Naive thymus-derived CD4-positive, alpha-beta T cell (primary cell): ENCODE results near the gene CAMLG. TPM values are rescaled to one million over a fixed set of nuclear protein-coding genes. Genes with fewer than 3 reads are reported as not detected.
A peak's percentile ranks its signal among the peaks of the same experiment; 100 is the strongest.
"Not testable (repeated sequence)": the region's sequence is repeated elsewhere in the genome, so short reads cannot be mapped to it uniquely, and the experiment has no call there.

Source experiments
- ATAC-seq: fragments of 150-1000 bp; cut with Tn5 transposase; 2 replicates; pipeline ENCODE4 v1.10.0; 2021; ENCODE audit warnings: mild to moderate bottlenecking, moderate library complexity
- CTCF ChIA-PET: fragments of 350-600 bp; sonication (Branson Sonifier 250); formaldehyde crosslinking; loops from one replicate; lab custom pipeline; 2021; ENCODE audit warnings: antibody characterized with exemption; lab: Charles Lee
- POLR2A ChIA-PET: fragments of 350-600 bp; sonication (Branson Sonifier 250); formaldehyde crosslinking; loops from one replicate; lab custom pipeline; 2021; ENCODE audit warnings: antibody characterized with exemption, inconsistent platforms; lab: Charles Lee
- DNase-seq, 9 donors: peaks; one replicate each; pipeline versions ENCODE4 v3.0.0 to v3.0.0-alpha.2; 2020 to 2022; ENCODE audit warnings: mixed read lengths in 1 of 9
- H3K27ac ChIP-seq: one replicate; pipeline ENCODE4 v1.7.0; 2013; ENCODE audit warnings: mild to moderate bottlenecking, low read depth, low read length, moderate library complexity
- H3K27me3 ChIP-seq, 2 donors: one replicate each; pipeline ENCODE4 v1.7.0; 2013; ENCODE audit warnings: low read length in 2 of 2, mild to moderate bottlenecking in 2 of 2, moderate library complexity in 2 of 2; ENCODE audit not compliant: control insufficient read depth in 2 of 2, insufficient read depth in 2 of 2
- H3K36me3 ChIP-seq, 3 experiments: 1 replicate in 2 of 3; 2 replicates in 1 of 3; pipeline ENCODE4 v1.7.0; 2013; ENCODE audit warnings: low read length in 3 of 3, mild to moderate bottlenecking in 3 of 3, moderate library complexity in 1 of 3; ENCODE audit not compliant: insufficient read depth in 3 of 3, control insufficient read depth in 2 of 3
- H3K4me1 ChIP-seq, 2 donors: one replicate each; pipeline ENCODE4 v1.7.0; 2013; ENCODE audit warnings: low read length in 2 of 2, mild to moderate bottlenecking in 2 of 2, moderate library complexity in 1 of 2; ENCODE audit not compliant: control insufficient read depth in 2 of 2, insufficient read depth in 2 of 2
- H3K4me3 ChIP-seq: 2 replicates; pipeline ENCODE4 v1.7.0; 2013; ENCODE audit warnings: mild to moderate bottlenecking, low read length
- H3K9me3 ChIP-seq, 3 experiments: 1 replicate in 2 of 3; 2 replicates in 1 of 3; pipeline ENCODE4 v1.7.0; 2013; ENCODE audit warnings: low read length in 3 of 3; ENCODE audit not compliant: control insufficient read depth in 2 of 3
- H3K27ac Mint-ChIP-seq, 9 donors: one replicate each; pipeline ENCODE4 v1.8.0; 2020 to 2022; ENCODE audit warnings: mixed read lengths in 9 of 9, mild to moderate bottlenecking in 8 of 9, moderate library complexity in 5 of 9, inconsistent platforms in 2 of 9
- H3K27me3 Mint-ChIP-seq, 5 donors: one replicate each; pipeline ENCODE4 v1.8.0; 2021 to 2022; ENCODE audit warnings: mixed read lengths in 5 of 5, mild to moderate bottlenecking in 1 of 5
- H3K36me3 Mint-ChIP-seq, 5 donors: one replicate each; pipeline ENCODE4 v1.8.0; 2020 to 2022; ENCODE audit warnings: mixed read lengths in 5 of 5, mild to moderate bottlenecking in 3 of 5, inconsistent platforms in 1 of 5
- H3K4me1 Mint-ChIP-seq, 7 donors: one replicate each; pipeline ENCODE4 v1.8.0; 2020 to 2022; ENCODE audit warnings: mixed read lengths in 7 of 7, mild to moderate bottlenecking in 3 of 7, inconsistent platforms in 1 of 7
- H3K4me3 Mint-ChIP-seq, 10 donors: one replicate each; pipeline ENCODE4 v1.8.0; 2020 to 2022; ENCODE audit warnings: mild to moderate bottlenecking in 10 of 10, mixed read lengths in 10 of 10, moderate library complexity in 6 of 10, inconsistent platforms in 2 of 10
- H3K9me3 Mint-ChIP-seq, 11 donors: one replicate each; pipeline ENCODE4 v1.8.0; 2020 to 2022; ENCODE audit warnings: mixed read lengths in 11 of 11, mild to moderate bottlenecking in 4 of 11, inconsistent platforms in 1 of 11, moderate library complexity in 1 of 11
- intact Hi-C, 2 donors: fragments of 100-400 bp; cut with micrococcal nuclease; formaldehyde crosslinking; loops; one replicate each; pipeline ENCODE4 v1.15.1; 2023
- polyA plus RNA-seq, 2 donors: library from polyadenylated mRNA; unstranded; fragments of 300-500 nt; fragmentation: Illumina TruSeq; gene quantifications; one replicate each; pipeline ENCODE4 v1.2.3, GENCODE V29; 2021
- total RNA-seq, 6 experiments: library from RNA in 5 of 6; stranded (reverse) in 5 of 6; gene quantifications; 1 replicate in 5 of 6; 2 replicates in 1 of 6; pipeline ENCODE4 v1.2.3 and lab custom pipeline; 2021 to 2026

CAMLG gene
- total and polyA plus RNA-seq, 7 experiments from 2014 or later = 20.4 to 40.0 (median 32.6) TPM

GRCh38 chr5:134767528-134768291, 29.4 kb downstream of the CAMLG start:
- CTCF ChIA-PET, ATAC-seq, H3K27ac ChIP-seq, H3K9me3 ChIP-seq, H3K4me3 Mint-ChIP-seq, intact Hi-C loops, H3K9me3 Mint-ChIP-seq, H3K4me1 Mint-ChIP-seq, H3K4me3 ChIP-seq, H3K4me1 ChIP-seq, H3K27me3 ChIP-seq, POLR2A ChIA-PET, H3K27me3 Mint-ChIP-seq, DNase-seq: not testable (repeated sequence)
- peaks cover 10 to 81% (median 19%) of the 10 kb centered on the region in 3 experiments for H3K36me3 ChIP-seq
- Mint-ChIP-seq H3K36me3 (peaks cover 0 to 25% (median 14%) of the 10 kb centered on the region in 5 donors), H3K27ac (peak overlapping the region in 1 of 9 donors; percentile 36)

- Mint-ChIP-seq H3K4me1 (peaks cover 0 to 2% (median 0%) of the 10 kb centered on the region in 7 donors), H3K9me3 (no peaks in the 10 kb centered on the region), H3K27me3 (no peaks in the 10 kb centered on the region), H3K4me3 (no peak overlapping the region), H3K36me3 (peaks cover 0 to 28% (median 11%) of the 10 kb centered on the region in 5 donors), H3K27ac (no peak overlapping the region)
- CTCF ChIA-PET = interaction anchor here (0.6 to 0.7 kb wide), 2 partner anchors 169 to 899 kb away, joined by 3 read pairs; no protein-coding TSS in a partner anchor
- H3K4me1 ChIP-seq = no peaks in the 10 kb centered on the region
- DNase-seq = no peak
- no peaks in the 10 kb centered on the region for H3K27me3 ChIP-seq
- peaks cover 6 to 85% (median 22%) of the 10 kb centered on the region in 3 experiments for H3K36me3 ChIP-seq
- no peak overlapping the region for H3K27ac ChIP-seq
- intact Hi-C loops = no loop called here
- no peak for ATAC-seq
- no peak overlapping the region for H3K4me3 ChIP-seq
- POLR2A ChIA-PET = no interaction called here
- no peaks in the 10 kb centered on the region for H3K9me3 ChIP-seq
Measured at GRCh38 chr5:134769206-134769605, 30.9 kb downstream of the CAMLG start.

- H3K36me3 ChIP-seq = peaks cover 5 to 90% (median 21%) of the 10 kb centered on the region in 3 experiments
- H3K27me3 ChIP-seq = no peaks in the 10 kb centered on the region
- intact Hi-C loops = no loop called here
- H3K27ac ChIP-seq = no peak overlapping the region
- Mint-ChIP-seq H3K27me3 (no peaks in the 10 kb centered on the region), H3K27ac (no peak overlapping the region), H3K4me3 (no peak overlapping the region), H3K36me3 (peaks cover 0 to 34% (median 25%) of the 10 kb centered on the region in 5 donors), H3K4me1 (peaks cover 0 to 3% (median 0%) of the 10 kb centered on the region in 7 donors), H3K9me3 (no peaks in the 10 kb centered on the region)
- no peaks in the 10 kb centered on the region for H3K4me1 ChIP-seq
- CTCF ChIA-PET = no interaction called here
- no peak for DNase-seq
- no peak overlapping the region for H3K4me3 ChIP-seq
- POLR2A ChIA-PET = interaction anchor here (0.6 kb wide), 2 partner anchors 18 to 1459 kb away, joined by 3 read pairs; no protein-coding TSS in a partner anchor
- H3K9me3 ChIP-seq = no peaks in the 10 kb centered on the region
- ATAC-seq = no peak
Measured at GRCh38 chr5:134772461-134773125, 34.2 kb downstream of the CAMLG start.

GRCh38 chr5:134777366-134777765, 39.0 kb downstream of the CAMLG start:
- intact Hi-C loops = loop anchor here in 1 of 2 donors (1.0 kb wide), 1 partner anchor 12 kb away; no protein-coding TSS in a partner anchor
- Histone ChIP-seq H3K27ac (no peak overlapping the region), H3K4me3 (no peak overlapping the region), H3K9me3 (no peaks in the 10 kb centered on the region), H3K36me3 (peaks cover 18 to 82% (median 27%) of the 10 kb centered on the region in 3 experiments), H3K4me1 (no peaks in the 10 kb centered on the region), H3K27me3 (no peaks in the 10 kb centered on the region)
- Mint-ChIP-seq H3K27me3 (no peaks in the 10 kb centered on the region), H3K4me1 (peaks cover 0 to 3% (median 0%) of the 10 kb centered on the region in 7 donors), H3K4me3 (no peak overlapping the region), H3K36me3 (peaks cover 0 to 44% (median 27%) of the 10 kb centered on the region in 5 donors), H3K9me3 (no peaks in the 10 kb centered on the region), H3K27ac (peak overlapping the region in 3 of 9 donors; percentile 6 to 54 (median 9))
- CTCF ChIA-PET = interaction anchor here (0.5 to 0.7 kb wide), 2 partner anchors 96 to 130 kb away, joined by 3 read pairs; no protein-coding TSS in a partner anchor
- DNase-seq (no peak), ATAC-seq (no peak)
- POLR2A ChIA-PET = no interaction called here

GRCh38 chr5:134784241-134784920, 46.0 kb downstream of the CAMLG start:
- no peaks in the 10 kb centered on the region for H3K27me3 ChIP-seq
- DNase-seq (peak in 5 of 9 donors; percentile 1 to 28 (median 21)), ATAC-seq (no peak)
- Mint-ChIP-seq H3K9me3 (no peaks in the 10 kb centered on the region), H3K36me3 (peaks cover 0 to 40% (median 33%) of the 10 kb centered on the region in 5 donors), H3K4me3 (no peak overlapping the region), H3K27ac (peak overlapping the region in 4 of 9 donors; percentile 14 to 31 (median 24)), H3K4me1 (peaks cover 0 to 3% (median 0%) of the 10 kb centered on the region in 7 donors), H3K27me3 (no peaks in the 10 kb centered on the region)
- no peaks in the 10 kb centered on the region for H3K9me3 ChIP-seq
- ChIA-PET POLR2A (interaction anchor here (1.1 kb wide), 1 partner anchor 121 kb away, joined by 3 read pairs; the partner anchor contains the start of gene PCBD2), CTCF (interaction anchor here (0.5 to 1.0 kb wide), 3 partner anchors 27 to 481 kb away, joined by 3 to 4 read pairs (median 3); no protein-coding TSS in a partner anchor)
- H3K4me3 ChIP-seq = no peak overlapping the region
- H3K27ac ChIP-seq = no peak overlapping the region
- intact Hi-C loops = loop anchor here (1.0 to 5.0 kb wide), 2 partner anchors 121 to 408 kb away; partner anchors contain the start of gene PCBD2 (in 2 of the 2)
- no peaks in the 10 kb centered on the region for H3K4me1 ChIP-seq
- H3K36me3 ChIP-seq = peaks cover 11 to 79% (median 13%) of the 10 kb centered on the region in 3 experiments
